GM18498 (cell line): ENCODE results near the gene CDC5L.

Experiments used
- ATAC-seq: cut with Tn5 transposase; IDR thresholded peaks from one replicate; pipeline ENCODE4 v1.9.1; 2021; ENCODE audit warnings: mild to moderate bottlenecking, moderate library complexity; ENCODE audit not compliant: unreplicated experiment

The CDC5L gene

GRCh38 chr6:44410363-44410762, 22.9 kb downstream of the CDC5L start:
- no peak for ATAC-seq

GRCh38 chr6:44411141-44411540, 23.6 kb downstream of the CDC5L start:
- ATAC-seq = no peak

- no peak for ATAC-seq
Observed at GRCh38 chr6:44415449-44415848, 27.9 kb downstream of the CDC5L start.

- no peak for ATAC-seq
Observed at GRCh38 chr6:44415873-44416502, 28.5 kb downstream of the CDC5L start.

- no peak for ATAC-seq
Observed at GRCh38 chr6:44422531-44422930, 35.0 kb downstream of the CDC5L start.

- no peak for ATAC-seq
Observed at GRCh38 chr6:44423306-44423705, 35.8 kb downstream of the CDC5L start.

- no peak for ATAC-seq
Observed at GRCh38 chr6:44425951-44426350, 38.4 kb downstream of the CDC5L start.

- no peak for ATAC-seq
Observed at GRCh38 chr6:44428682-44429081, 41.2 kb downstream of the CDC5L start.

GRCh38 chr6:44430326-44430725, 42.8 kb downstream of the CDC5L start:
- no peak for ATAC-seq

GRCh38 chr6:44431118-44431725, 43.7 kb downstream of the CDC5L start:
- ATAC-seq = no peak

- ATAC-seq = no peak
Observed at GRCh38 chr6:44432227-44432626, 44.7 kb downstream of the CDC5L start.

GRCh38 chr6:44432726-44433125, 45.2 kb downstream of the CDC5L start:
- ATAC-seq = no peak

GRCh38 chr6:44435500-44435899, 48.0 kb downstream of the CDC5L start:
- ATAC-seq = no peak

GRCh38 chr6:44438827-44439226, 51.3 kb downstream of the CDC5L start:
- ATAC-seq = no peak

GRCh38 chr6:44439270-44440045, 52.0 kb downstream of the CDC5L start:
- no peak for ATAC-seq

- no peak for ATAC-seq
Observed at GRCh38 chr6:44441091-44441855, 53.8 kb downstream of the CDC5L start.

- no peak for ATAC-seq
Observed at GRCh38 chr6:44442236-44442635, 54.7 kb downstream of the CDC5L start.

GRCh38 chr6:44442833-44443444, 55.4 kb downstream of the CDC5L start:
- no peak for ATAC-seq

- no peak for ATAC-seq
Observed at GRCh38 chr6:44444853-44445252, 57.3 kb downstream of the CDC5L start.

- ATAC-seq = no peak
Observed at GRCh38 chr6:44446626-44447300, 59.3 kb downstream of the CDC5L start.
